C4-2B (cell line): Measurements from ENCODE around the gene ACOT2.

ENCODE experiments used
- ZFX ChIP-seq: fragments of 450-650 bp; IDR thresholded peaks from 2 replicates; pipeline ENCODE4 v1.6.1; 2017
- TF ChIP-seq, protein P1 (sequence below): fragments of 450-650 bp; conservative IDR thresholded peaks from 2 replicates; pipeline ENCODE4 v1.5.1; 2017; ENCODE audit warnings: mild to moderate bottlenecking

DNA sequence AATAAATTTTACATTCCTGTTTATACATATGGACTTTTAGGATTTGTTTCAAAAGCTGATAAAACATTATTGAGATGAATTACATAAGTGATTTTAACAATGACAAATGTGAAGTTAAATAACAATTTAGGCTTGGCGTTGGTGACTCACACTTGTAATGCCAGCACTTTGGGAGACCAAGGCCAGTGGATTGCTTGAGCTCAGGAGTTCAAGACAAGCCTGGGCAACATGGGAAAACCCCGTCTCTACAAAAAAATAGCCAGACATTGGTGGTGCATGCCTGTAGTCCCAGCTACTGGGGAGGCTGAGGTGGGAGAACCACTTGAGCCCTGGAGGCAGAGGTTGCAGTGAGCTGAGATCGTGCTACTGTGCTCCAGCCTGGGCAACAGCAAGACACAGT lies 7.4 kb downstream of the ACOT2 start:
- TF ChIP-seq, protein P1, sequence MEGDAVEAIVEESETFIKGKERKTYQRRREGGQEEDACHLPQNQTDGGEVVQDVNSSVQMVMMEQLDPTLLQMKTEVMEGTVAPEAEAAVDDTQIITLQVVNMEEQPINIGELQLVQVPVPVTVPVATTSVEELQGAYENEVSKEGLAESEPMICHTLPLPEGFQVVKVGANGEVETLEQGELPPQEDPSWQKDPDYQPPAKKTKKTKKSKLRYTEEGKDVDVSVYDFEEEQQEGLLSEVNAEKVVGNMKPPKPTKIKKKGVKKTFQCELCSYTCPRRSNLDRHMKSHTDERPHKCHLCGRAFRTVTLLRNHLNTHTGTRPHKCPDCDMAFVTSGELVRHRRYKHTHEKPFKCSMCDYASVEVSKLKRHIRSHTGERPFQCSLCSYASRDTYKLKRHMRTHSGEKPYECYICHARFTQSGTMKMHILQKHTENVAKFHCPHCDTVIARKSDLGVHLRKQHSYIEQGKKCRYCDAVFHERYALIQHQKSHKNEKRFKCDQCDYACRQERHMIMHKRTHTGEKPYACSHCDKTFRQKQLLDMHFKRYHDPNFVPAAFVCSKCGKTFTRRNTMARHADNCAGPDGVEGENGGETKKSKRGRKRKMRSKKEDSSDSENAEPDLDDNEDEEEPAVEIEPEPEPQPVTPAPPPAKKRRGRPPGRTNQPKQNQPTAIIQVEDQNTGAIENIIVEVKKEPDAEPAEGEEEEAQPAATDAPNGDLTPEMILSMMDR: no peak
- TF ChIP-seq ZFX: no peak
